ENCODE results near the gene ATP6V0D1.
A peak's percentile ranks its signal among the peaks of the same experiment; 100 is the strongest.

Gene ATP6V0D1

DNA sequence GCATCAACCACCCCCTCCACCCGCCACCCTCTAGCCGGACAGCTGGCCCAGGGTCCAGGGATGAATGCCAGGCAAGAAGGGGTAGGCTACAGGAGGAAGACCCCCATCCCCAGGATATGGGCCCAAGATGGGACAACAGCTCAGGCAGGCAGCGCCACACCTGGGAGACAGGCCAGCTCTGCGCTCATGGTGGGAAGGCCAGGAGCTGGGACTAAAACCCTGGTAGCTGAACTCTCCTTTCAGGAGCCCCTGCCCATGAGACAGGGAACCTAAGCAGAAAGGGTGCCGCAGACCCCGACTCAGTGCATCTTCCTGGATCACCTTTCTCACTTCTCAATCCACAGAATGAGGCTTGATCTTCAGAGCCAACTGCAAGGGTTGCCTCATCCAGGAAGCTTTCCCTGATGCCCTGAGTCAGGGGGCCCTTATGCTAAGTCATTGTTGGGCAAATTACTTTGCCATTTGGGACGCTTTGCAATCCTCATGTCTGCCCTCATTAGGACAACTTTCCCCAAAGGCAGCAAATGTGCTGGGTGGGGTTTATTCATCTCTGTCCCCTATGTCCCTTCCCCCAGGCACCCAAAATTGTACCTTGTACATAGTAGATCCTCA lies 73.7 kb downstream of the ATP6V0D1 start:
- no peak for DNase-seq (ENCODE audit: low read depth in 2 of 2)

DNA sequence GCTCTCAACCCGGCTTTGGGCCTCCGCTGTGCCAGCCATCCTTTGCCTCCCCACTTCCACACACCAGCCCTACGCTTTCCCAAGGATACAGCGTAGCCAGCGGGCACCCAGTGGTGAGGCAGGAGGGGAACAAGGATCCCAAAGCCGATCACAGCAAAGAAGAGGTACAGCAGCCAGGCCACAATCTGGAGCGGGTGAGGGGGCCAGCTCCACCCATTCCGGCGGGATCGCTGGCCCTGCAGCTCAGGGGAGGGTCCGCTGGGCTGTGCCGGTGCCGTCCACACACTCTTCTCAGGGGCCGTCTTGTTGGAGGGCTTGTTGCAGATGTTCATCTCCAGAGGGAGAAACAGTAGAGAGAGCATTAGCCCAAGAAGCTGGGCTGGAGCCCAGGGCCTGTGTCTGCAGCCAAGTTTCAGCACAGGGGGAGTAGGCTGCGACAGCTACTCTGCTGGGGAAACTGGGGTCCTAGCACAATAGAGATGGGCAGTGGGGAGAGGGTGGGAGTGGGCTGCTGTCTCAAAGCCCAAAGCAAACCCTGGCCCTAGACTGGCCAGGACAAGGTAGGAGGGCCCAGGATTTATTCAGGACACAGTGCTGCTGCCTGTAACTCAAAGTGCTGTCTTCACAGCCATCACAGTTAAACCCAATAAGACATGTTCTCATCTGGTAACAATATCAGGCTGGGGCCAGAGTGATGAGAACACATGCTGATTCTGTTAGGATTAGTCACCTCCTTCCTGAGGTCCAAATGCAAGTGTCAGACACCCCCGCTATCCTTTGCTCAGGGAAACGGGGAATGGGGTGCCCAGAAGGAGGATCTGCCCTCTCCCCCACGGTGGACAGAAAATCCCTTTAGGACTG lies 74.6 kb downstream of the ATP6V0D1 start:
- DNase-seq (ENCODE audit: low read depth in 2 of 2), result no peak

DNA sequence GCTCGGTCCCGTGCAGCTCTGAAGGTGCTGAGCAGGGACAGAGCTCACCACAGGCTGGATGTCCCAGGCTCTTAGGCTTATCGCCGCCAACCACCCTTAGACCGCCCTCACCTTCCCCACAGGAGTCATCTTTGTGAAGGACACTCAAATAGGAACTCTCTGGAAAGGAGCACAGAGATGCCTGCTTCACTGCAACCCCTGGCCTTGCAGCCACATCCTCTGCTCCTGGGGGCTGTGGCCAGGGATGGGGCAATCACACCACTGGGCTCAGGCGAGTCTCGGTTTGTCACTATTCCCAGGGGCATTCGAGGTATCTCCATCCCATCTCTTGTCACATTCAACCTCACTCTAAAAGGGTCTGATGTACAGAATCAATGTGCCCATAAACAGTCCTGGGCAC lies 75.6 kb downstream of the ATP6V0D1 start:
- no peak for DNase-seq (ENCODE audit: low read depth in 2 of 2)

DNA sequence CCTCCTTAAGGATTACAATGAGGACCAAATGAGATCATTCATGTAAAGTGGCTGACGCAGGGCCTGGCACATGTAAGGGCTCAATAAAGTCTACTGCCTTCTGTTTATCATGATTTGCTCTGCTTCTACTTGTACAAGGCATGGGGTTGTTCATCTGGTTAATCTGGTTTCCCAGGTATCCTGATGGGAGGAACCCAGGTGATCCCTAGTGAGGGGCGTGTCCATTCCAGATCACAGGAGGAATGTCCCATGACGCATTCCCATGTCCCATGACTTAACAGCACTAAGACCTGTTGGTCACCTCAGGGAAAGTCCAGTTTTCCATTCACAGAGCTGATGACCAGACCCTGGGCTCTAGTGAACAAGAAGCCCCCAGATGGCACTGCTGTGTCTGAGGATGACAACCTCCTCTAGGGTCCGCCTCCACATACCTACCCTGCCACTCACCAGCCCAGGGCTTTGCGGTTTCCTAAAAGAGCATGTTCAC lies 76.2 kb downstream of the ATP6V0D1 start:
- DNase-seq (ENCODE audit: low read depth in 2 of 2), result no peak

DNA sequence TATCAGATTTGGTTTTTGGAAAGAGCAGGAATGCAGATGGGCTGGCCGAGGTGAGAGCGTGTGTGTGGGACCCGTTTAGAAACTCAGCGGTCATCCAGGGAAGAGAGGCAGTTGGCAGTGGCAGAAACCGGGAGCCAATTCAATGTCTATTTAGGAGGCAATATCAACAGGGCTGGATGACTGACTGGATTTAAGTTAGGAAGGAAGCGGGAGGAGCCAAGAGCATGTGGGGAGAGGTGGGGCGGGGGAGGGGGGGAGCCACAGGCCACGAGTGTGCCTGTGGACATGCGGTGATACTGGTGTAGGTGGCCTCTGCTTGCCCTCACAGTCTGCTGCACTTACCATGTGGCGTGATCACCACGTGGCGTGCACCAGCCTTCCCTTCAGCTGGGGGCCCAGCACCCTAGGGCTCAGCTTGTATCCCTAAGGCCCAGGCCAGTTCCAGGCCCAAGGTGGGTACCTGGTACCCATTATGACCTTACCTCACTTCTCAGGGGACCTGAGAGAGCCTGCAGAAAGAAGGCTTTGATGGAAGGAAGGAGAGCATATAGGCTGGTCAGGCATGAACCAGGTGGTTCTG lies 76.9 kb downstream of the ATP6V0D1 start:
- DNase-seq (ENCODE audit: low read depth in 2 of 2), result no peak

DNA sequence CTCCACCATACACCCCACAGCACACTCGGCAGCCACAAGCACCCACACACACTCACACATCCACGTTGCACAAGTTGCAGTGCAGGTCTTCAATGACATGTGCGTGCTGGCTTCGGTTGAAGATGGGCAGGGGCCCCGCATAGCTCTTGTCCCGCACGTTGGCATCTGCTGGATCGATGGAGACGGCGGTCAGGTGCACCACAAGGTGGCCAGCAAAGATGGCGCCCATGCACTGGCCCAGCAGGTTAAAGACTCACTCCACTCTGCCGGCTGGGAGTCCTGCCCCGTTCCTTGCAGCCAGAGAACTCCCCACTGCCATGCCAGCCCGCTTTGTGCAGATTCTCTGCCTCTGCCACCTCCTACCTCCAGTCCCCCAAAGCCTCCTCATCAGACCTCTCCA lies 80.1 kb downstream of the ATP6V0D1 start:
- no peak for DNase-seq (ENCODE audit: low read depth in 2 of 2)

DNA sequence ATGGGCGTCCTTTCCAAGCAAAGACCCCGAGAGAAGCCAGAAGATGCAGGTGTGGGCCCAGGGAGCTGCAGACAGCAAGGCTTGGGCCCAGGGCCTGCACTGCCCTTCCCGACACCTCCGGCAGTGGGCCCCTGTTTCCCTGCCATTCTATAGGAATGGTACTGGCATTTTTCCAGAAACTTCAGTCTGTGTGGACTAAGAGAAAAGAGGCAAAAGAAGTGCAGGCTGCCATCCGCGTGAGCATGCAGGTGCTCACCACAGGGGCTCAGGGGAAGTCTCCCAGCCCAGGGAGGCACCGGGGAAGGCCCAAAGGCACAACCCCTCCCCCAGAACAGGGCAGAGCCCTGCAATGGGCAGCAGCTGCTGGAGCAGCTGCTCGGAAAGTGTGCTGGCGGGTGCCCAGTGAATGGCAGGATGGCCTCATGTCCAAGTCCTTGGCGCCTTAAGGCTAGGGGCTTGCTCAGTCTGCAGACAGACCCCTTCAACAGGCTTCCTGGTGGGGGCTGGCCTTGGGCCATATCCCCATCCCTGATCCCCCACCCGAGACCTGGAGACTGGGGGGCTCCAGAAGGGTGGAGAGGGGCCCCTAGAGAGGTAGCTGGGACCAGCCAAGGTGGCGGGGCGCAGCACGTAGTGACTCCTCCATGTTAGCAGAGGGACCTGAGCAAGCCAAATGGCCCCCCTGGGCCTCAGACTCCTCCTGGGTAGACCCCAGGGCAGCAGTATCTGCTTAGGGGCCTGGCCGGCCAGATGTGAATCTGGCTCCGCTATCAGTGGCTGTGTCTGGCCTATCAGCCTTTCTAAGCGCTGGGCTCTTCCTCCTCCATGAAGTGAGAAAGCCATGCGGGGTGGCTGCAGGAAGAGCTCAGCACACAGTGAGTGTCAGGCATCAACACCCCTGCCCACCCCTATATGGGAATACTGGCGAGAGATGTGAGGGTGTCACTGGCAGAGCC lies 80.9 kb downstream of the ATP6V0D1 start:
- DNase-seq (ENCODE audit: low read depth in 2 of 2), result no peak

DNA sequence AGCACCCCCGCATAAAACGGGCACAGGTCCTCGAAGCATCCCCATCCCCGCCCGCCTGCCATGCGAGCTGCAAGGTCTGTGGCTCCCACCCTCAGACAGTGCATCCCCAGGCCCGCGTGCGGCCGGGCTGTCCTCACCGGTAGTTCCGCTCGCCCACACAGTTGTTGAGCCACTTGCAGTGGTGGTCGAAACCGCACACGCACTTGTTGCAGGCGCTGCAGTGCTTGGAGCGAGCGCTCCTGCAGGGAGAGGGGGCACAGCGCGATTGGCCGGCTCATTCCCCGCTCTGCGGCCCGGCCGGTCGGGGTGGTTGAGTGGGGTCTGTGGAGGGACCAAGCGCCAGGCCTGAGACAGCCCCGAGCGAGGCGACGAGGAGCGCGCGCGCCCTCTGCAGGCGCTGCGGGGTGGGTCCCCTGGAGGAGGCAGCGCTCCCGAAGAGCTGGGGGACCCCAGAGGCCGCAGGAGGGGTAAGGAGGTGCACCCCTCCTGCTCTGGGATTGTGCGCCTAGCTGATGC lies 81.7 kb downstream of the ATP6V0D1 start:
- peak; percentile 42 to 48 for DNase-seq (ENCODE audit: low read depth in 2 of 2)

DNA sequence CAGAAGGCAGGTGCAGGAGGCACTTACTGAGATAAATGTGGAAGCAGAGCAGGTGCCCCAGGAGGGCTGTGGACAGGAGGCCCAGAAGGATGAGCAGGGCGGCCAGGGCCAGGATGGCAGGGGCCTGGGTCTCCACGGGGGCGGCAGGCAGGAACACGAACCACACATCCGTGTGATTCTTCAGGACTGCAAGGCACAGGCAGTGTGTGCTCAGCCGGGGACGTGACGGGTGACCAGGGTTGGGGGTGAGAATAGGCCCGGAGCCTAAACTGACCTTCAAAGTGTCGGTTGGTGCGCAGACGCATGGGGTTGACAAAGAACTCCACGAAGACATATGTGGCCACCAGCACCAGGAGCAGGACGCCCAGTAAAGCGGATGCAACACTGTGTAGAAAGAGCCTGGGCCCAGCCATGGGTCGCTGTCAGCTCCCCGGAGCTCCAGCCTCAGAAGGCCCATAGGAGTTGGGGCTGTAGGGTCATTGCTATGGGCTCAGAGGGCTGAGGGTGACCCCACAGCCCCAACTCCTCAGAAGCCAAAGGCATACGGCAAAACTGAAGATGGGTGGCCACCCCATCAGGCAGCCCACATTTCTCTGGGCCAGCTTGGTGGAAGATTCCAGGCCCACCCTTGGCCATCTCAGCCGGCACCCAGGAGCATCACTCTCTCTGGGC lies 82.3 kb downstream of the ATP6V0D1 start:
- no peak for DNase-seq (ENCODE audit: low read depth in 2 of 2)

DNA sequence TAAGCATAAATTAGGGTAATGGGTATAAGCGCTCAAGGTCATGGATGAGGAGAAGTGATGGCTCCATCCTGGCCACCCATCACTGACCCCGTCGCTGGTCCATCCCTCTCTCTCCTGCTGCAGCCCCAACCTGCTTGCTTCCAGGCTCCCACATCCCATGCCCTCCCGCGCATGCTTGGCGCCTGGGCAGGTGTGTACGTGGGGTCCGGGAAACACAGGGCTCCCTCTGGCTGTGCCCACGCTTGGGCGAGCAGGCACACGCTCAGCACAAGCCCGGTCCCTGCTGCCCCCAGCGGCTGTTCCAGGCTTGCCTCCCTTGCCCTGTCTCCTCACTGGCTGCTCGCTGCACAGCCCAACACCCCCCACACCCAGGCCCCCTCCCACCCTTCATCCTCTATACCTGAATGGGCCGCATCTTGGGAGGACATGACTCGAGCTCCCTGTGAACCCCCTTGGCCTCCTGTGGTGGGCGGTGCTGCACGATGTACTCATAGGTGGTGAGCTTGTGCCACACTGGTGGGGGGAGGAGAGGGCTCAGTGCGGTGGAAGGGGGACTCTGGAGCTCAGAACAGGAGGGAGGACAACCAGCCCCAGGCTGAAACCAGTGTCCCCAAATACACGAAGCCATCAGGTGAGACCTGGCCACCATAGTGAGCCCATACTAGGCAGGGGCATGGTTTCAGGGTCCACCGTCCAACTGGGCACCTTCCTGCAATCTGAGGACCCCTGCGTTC lies 83.0 kb downstream of the ATP6V0D1 start:
- DNase-seq (ENCODE audit: low read depth in 2 of 2), result no peak

DNA sequence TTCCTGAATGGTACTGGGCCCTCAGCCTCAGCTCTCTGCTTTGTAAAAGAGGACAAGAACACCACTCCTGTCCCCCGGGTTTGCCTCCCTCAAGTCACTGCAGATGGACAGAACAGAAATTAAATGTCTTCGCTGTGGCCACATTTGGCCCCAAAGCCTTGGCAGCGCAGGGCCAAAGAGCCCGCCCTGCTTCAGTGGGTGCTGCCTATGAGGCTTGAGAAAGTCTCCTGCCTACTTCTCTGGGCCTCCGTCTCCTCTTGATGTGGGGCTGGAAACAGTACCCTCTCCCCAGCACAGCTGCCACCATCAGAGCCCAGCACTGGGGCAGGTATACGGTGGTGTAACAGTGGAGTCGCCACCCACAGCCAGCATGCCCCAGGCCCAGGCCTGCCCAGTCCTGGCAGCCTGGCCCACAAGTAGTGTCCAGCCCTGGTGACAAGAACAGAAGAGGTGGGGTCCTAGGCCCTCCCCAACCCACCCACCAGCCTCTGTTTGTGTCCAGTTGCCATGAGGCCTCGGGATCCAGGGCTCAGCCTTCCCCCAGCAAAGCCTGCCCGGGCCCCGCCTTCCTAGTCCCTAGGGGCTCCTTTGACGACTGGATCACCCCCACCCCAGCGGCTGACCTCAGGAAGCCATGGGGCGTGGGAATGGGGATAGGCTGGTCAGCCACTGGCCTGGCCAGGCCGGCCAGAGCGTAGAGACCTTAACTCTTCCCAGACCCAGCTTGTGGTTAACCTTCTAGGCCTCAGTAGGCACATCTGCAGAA lies 83.7 kb downstream of the ATP6V0D1 start:
- no peak for DNase-seq (ENCODE audit: low read depth in 2 of 2)

DNA sequence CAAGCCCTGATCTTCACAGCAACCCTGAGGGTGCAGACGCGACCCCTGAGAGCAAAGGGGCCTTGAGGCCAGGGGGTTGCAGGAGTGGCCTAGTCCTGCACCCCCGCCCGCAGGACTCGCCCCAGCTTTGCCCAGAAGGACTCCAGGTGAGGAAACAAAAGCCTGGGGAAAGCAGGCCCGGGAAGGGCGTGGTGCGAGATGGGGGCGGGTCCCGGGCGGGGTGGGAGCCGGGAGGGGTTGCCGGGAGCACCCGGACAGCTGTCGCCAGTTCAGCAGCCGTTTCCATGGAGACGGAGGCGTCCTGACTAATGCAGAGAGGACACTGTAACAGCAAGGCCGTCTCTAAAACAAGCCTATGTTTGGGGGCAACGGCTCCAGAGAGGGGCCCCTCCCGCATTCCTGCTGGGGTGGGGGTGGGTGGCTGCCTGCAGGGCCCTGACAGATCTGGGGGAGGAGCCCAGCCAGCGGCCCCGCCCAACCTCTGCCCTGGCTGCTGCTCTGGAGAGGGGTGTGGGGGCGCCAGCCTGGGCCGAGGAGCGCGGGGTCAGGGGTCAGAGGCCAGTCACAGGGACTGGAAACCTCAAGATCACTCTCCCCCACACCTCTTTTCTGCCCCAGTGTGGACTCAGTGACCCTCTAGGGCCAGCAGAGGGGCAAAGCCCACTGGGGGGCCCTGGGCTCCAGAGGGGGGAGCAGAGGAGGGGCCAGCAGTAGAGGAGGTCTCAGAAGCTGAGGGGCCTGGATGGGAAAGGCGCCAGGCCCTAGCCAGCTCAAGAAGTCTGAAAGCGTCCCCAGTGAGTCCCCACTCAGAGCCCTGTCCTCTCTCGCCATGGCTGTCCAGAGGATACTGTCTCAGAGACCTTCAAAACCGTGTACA lies 84.6 kb downstream of the ATP6V0D1 start:
- DNase-seq (ENCODE audit: low read depth in 2 of 2), result no peak

DNA sequence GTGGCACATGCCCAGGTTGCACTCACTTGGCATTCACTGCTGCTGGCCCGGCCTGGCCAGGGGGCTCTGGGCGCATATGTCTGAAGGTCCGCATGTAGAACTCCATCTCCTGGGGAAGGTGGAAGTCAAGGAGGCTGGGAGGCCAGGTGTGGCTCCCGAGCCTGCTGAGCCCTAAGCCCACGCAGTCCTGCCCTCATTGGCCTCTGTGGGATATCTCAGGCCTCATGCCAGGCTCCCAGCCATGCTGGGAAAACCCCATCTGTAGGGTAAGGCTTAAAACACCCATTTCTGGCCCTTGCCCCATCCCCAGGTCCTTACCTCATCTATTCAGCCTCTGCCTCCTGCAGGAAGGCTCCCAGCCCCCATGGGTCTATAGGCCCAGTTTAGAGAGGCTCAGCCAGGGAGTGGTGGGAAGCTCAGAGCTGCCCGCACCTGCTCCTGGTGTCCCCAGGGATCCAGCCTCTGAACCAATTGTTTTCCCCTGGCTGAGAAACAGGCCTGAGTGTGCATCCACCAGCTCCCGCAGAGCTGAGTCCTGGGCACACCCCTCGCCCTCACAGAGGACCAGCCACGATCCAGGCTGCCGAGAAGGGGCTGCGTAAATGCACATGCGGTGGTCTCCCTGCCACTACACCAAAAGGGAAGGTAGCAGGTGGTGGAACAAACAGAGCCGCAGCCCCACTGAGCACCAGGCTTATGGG lies 85.3 kb downstream of the ATP6V0D1 start:
- DNase-seq (ENCODE audit: low read depth in 2 of 2), result no peak

DNA sequence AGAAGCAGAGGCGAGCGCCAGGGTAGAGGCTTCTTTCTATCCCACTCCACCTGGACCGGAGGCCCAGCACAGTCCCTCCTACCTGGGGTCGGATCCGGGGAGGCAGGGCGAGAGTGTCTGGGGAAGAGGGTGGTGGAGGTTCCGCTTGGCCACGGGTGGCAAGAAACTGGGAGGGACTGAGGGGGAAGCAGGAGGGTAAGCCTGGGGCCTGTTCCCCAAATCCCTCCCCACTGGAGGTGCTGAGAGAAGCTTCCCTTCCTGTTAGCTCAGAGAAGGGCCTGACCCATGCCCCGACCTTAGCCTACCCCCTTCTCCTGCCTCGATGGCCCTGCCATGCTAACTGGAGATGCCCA lies 85.9 kb downstream of the ATP6V0D1 start:
- DNase-seq (ENCODE audit: low read depth in 2 of 2), result no peak

DNA sequence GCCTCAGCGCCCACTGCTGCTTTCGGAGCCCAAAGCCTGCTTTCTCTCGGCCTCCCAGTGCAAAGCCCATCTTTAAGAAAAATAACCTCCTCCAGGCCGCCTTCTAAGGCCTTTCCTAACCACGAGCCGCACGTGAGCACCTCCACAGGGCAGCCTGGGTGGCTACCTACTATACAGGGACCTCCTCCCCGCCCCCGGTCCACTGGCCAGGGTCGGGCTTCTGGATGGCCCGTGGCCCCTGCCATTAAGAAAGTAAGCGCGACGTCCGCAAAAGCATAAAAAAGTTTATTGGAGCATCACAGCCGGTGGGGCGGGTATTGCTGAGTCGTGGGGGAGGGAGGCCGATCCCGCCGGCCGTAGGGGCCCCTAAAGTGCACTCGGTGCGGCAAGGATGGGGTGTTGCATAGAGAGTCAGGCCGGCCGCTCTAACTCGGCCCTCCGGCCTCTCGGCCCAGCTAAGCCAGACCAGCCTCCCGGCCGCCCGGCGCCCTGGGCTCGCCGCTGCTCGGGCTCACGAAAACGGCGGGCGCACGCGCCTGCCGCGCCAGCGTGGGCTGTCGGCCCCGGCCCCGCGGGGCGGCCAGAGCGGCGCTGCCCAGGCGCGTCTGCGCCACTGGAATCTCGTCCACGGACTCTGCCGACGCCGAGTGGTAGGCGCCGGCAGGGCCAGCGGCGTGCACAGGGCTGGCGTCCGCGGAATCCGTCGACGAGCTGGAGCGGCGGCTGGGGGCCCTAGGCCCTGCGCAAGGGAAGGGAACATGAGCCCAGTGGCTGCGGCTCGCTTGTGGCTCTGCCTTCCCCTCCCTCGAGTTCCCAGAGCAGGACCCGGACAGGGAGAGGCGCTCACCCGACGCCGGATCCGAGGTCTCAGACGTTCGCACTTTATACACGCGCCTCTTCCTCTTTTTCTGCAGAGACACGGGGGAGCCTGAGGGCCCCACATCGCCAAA lies 86.5 kb downstream of the ATP6V0D1 start:
- DNase-seq (ENCODE audit: low read depth in 2 of 2), result no peak

DNA sequence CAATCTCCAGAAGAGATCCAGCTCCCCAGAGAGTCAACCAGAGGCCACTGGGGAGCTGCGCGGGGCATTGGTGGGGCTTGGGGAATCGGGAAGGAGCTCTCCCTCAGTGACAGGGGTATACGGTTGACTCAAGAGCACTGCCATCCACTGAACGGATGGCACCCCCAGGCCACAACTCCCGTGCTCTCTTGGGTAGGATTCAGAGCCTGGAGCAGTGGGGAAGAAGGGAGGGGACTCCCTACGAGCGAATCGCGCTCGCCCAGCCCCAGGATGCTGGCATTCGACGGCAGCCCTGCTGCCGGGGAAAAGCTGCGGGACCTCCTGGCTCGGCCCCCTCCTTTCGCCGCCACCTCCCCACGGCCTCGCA lies 87.2 kb downstream of the ATP6V0D1 start:
- no peak for DNase-seq (ENCODE audit: low read depth in 2 of 2)

All from stimulated activated CD8-positive, alpha-beta memory T cell treated with anti-CD3 and anti-CD28 coated beads, Interleukin-2, amount 100 ng/mL, for 48 hours (primary cell).